Measurements from ENCODE around the gene RNF44. TPM values are rescaled to one million over a fixed set of nuclear protein-coding genes. Genes with fewer than 3 reads are reported as not detected.

RNF44 gene
- total RNA-seq, 1 donor from 2014 or later = 322 TPM

DNA sequence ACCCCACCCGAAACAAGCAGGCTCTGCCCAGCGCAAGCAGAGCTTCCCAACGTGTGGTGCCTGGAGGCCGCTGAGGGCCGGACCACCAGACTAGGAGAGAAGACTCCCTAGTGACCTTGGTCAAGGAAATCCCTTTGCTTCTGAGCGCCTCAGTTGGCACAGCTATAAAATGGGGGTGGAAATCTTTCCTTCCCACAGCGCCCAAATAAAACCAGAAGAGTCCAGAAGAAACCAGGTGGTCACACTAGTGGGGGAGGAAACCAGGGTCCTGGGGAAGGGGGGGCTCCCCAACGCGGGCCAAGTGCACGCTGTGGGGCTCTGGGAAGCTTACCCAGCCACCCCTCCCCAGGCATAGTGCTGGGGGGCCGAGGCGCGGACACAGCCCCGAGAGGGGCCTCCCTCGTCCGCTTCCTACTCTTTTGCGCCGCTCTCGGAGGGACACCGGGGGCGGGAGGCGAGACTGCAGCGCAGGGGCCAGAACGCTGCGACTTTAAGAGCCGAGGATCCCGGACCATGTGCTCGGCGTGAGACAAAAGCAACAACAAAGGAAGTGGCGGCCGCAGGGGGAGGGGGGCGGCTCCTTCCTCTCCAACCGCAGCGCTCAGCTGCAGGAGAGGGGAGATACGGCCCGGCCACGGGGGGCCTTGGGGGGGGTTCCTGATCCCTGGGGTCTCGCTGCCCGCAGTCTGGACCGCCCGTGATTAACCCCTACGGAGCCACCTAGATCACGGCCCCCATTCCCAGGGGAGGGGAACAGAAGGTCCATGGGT lies 885 bp downstream of the RNF44 start:
- Mint-ChIP-seq H3K27me3 (ENCODE audit: unreplicated experiment) (peaks cover 21% of the 10 kb centered on the region), H3K4me3 (ENCODE audit: unreplicated experiment) (peak overlapping the region; percentile 95), H3K9me3 (ENCODE audit: unreplicated experiment) (peaks cover 19% of the 10 kb centered on the region), H3K4me1 (ENCODE audit: low read depth, unreplicated experiment) (peaks cover 33% of the 10 kb centered on the region), H3K36me3 (ENCODE audit: unreplicated experiment) (no peaks in the 10 kb centered on the region), H3K27ac (ENCODE audit: unreplicated experiment) (peak overlapping the region; percentile 99)
- TF ChIP-seq, protein P1, sequence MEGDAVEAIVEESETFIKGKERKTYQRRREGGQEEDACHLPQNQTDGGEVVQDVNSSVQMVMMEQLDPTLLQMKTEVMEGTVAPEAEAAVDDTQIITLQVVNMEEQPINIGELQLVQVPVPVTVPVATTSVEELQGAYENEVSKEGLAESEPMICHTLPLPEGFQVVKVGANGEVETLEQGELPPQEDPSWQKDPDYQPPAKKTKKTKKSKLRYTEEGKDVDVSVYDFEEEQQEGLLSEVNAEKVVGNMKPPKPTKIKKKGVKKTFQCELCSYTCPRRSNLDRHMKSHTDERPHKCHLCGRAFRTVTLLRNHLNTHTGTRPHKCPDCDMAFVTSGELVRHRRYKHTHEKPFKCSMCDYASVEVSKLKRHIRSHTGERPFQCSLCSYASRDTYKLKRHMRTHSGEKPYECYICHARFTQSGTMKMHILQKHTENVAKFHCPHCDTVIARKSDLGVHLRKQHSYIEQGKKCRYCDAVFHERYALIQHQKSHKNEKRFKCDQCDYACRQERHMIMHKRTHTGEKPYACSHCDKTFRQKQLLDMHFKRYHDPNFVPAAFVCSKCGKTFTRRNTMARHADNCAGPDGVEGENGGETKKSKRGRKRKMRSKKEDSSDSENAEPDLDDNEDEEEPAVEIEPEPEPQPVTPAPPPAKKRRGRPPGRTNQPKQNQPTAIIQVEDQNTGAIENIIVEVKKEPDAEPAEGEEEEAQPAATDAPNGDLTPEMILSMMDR (IDR thresholded peaks at IDR 0.05; ENCODE audit: partially characterized antibody, unreplicated experiment) = no peak
- peak; percentile 81 for DNase-seq

DNA sequence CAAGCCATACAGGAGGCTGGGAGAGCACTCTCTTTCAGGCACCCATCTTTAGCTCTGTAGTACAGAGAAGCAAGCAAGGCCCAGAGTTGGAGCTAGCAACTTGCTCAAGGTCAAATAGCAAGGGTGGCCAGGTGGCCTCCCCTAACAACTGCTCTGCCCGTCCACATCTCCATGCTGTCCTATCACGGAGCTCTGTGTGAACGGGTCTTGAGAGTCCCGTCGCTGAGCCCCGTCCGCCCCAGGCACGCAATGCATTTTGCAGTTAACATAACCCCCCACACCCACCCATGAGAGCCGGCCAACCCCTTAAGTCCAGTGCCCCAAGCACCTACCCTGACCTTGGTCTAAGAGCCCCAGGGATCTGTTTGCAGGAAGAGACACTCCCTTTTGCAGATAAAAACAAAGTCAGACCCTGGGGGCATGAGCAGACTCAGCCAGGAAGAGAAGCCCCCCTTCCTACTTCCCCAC lies 1.5 kb downstream of the RNF44 start:
- H3K9me3 Mint-ChIP-seq (ENCODE audit: unreplicated experiment) = peaks cover 19% of the 10 kb centered on the region
- peaks cover 32% of the 10 kb centered on the region for H3K4me1 Mint-ChIP-seq (ENCODE audit: low read depth, unreplicated experiment)
- H3K27me3 Mint-ChIP-seq (ENCODE audit: unreplicated experiment) = peaks cover 21% of the 10 kb centered on the region
- H3K27ac Mint-ChIP-seq (ENCODE audit: unreplicated experiment) = peak overlapping the region; percentile 99
- H3K36me3 Mint-ChIP-seq (ENCODE audit: unreplicated experiment) = no peaks in the 10 kb centered on the region
- DNase-seq = no peak
- peak overlapping the region; percentile 95 for H3K4me3 Mint-ChIP-seq (ENCODE audit: unreplicated experiment)
- TF ChIP-seq, protein P1 (IDR thresholded peaks at IDR 0.05; ENCODE audit: partially characterized antibody, unreplicated experiment) = no peak

DNA sequence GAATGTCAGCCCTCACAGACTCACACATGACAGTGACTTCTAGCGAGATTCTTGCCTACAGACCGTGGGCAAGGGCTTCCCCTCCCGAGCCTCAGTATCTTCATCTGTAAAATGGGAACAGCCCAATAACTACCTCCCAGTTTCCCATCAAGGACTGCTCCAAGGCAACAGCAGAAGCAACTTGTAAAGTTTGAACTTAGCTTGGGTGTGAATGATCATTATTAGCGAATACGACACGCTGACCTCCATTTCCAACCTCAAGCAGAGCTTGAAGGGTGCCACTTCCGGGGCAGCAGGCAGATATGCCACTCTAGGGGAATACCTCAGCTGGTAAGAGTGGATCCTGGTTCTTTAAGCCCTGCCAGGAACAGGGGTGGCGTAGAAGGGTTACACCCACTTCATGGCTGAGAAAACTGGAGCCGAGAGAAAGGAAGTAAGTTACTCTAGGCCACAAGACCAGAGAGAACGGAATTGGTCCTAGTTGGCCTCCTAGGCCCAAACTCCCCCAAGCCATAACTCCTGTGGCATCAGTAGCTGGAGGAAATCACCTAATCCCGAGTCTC lies 2.0 kb downstream of the RNF44 start:
- Mint-ChIP-seq H3K4me3 (ENCODE audit: unreplicated experiment) (peak overlapping the region; percentile 95), H3K9me3 (ENCODE audit: unreplicated experiment) (peaks cover 19% of the 10 kb centered on the region), H3K36me3 (ENCODE audit: unreplicated experiment) (no peaks in the 10 kb centered on the region), H3K4me1 (ENCODE audit: low read depth, unreplicated experiment) (peaks cover 27% of the 10 kb centered on the region), H3K27ac (ENCODE audit: unreplicated experiment) (peak overlapping the region; percentile 99), H3K27me3 (ENCODE audit: unreplicated experiment) (peaks cover 21% of the 10 kb centered on the region)
- TF ChIP-seq, protein P1 (IDR thresholded peaks at IDR 0.05; ENCODE audit: partially characterized antibody, unreplicated experiment) = no peak
- DNase-seq = no peak

DNA sequence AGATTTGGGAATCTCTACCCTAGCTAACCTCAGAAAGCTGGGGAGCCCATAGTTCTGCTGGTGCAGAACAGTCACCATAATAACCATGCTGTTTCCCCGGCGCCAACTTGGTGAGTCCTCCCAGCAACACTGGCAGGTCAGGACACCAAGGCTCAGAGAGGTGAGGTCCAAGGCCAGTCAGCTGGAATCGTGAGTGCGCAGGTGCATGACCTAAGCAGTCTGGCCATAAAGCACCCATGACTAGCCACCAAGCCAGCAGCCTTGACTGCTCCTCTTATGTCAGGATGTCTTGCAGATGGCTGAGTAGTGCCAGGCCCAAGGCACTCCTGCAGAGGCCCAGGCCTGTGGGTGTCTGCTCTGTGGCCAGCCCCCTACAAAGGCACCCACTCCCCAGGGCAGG lies 2.6 kb downstream of the RNF44 start:
- DNase-seq = no peak
- TF ChIP-seq, protein P1 (IDR thresholded peaks at IDR 0.05; ENCODE audit: partially characterized antibody, unreplicated experiment) = no peak
- H3K36me3 Mint-ChIP-seq (ENCODE audit: unreplicated experiment) = no peaks in the 10 kb centered on the region
- peak overlapping the region; percentile 95 for H3K4me3 Mint-ChIP-seq (ENCODE audit: unreplicated experiment)
- H3K27ac Mint-ChIP-seq (ENCODE audit: unreplicated experiment) = peak overlapping the region; percentile 99
- H3K9me3 Mint-ChIP-seq (ENCODE audit: unreplicated experiment) = peaks cover 19% of the 10 kb centered on the region
- H3K4me1 Mint-ChIP-seq (ENCODE audit: low read depth, unreplicated experiment) = peaks cover 21% of the 10 kb centered on the region
- H3K27me3 Mint-ChIP-seq (ENCODE audit: unreplicated experiment) = peaks cover 21% of the 10 kb centered on the region

Measured in glutamatergic neuron (in vitro differentiated cells).